ENCODE measurements around the gene ARHGAP20.

The ARHGAP20 gene

GRCh38 chr11:110606415-110606814, 105.8 kb downstream of the ARHGAP20 start:
- no peak for DNase-seq (ENCODE audit: low spot score)

DNA sequence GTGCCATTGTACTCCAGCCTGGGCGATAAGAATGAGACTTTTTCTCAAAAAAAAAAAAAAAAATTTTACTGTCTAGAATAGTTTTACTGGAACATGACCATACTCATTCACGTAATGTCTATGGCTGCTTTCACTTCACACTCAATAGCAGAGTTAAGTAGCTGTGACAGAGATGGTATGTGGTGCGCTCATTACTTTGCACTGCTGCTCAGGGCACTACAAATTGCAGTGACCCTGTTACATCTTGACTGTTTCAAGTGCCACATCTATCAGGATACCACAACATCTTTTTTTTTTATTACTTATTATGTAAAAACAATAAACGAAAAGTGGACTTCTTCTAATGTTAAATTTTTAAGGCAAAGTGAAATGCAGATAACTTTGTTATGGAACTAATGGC, 110.3 kb downstream of the ARHGAP20 start:
- no peak for DNase-seq (ENCODE audit: low spot score)

DNA sequence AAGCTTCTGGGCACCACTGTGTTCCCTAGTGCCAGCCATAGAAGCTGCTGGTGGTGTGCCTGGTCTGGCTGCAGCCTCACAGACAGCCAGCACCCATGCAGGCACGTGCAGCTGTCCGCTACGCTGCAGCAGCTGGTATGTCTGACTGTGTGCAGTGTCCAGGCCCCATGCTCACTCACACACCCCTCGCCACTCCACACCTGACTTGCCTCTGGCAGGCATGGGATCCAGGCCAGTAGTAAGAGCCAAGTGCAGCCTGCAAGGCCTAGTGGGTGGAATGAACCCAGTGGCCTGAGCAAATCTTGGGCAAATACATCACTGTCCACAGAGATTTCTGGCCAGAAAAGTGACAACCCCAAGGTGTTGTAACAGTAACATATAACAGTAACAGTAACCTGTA, 111.9 kb downstream of the ARHGAP20 start:
- DNase-seq (ENCODE audit: low spot score): no peak

DNA sequence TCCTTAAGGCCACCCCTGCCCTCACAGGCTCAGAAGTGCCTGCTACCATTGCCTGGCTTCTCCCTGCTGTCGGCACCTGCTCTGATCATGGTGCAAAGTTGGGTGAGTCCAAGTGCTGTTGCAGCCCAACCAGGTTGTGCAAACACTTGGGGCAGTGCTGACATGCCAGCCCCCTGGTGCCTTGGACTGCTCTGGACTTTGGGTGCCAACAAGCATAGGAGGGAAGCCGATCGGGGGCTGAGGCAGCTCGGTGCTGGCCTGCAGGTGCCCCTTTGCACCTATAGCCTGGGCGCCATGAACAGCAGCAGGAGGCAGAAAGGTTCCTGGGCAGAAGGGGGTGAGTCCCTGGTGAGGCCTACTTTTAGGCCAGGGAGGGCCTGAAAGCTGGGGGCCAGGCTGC, 113.0 kb downstream of the ARHGAP20 start:
- no peak for DNase-seq (ENCODE audit: low spot score)

GRCh38 chr11:110598725-110599124, 113.5 kb downstream of the ARHGAP20 start:
- no peak for DNase-seq (ENCODE audit: low spot score)

- DNase-seq (ENCODE audit: low spot score): no peak
Observed at GRCh38 chr11:110587972-110588371, 124.3 kb downstream of the ARHGAP20 start.

- no peak for DNase-seq (ENCODE audit: low spot score)
Observed at GRCh38 chr11:110587129-110587528, 125.1 kb downstream of the ARHGAP20 start.

DNA sequence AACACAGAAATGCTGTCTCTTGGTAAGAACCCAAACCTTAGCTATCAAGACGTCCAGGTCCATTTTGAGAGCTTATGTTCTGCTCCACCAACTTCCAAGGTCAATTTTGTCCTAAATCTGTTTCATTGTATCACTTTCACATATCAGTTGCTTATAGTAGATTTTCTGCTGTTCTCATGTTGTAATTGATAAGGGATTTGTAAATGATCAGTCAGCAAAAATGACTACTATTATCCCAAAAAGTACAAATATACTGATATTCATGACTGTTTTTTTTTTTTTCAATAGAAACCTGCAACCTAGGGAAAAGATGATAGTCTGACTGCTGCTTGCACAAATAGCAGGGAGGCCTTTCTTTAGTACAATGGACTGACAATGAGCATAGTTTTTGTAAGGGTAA, 128.1 kb downstream of the ARHGAP20 start:
- no peak for DNase-seq (ENCODE audit: low spot score)

- no peak for DNase-seq (ENCODE audit: low spot score)
Observed at GRCh38 chr11:110582728-110583432, 129.4 kb downstream of the ARHGAP20 start.

GRCh38 chr11:110580571-110580970, 131.7 kb downstream of the ARHGAP20 start:
- DNase-seq (ENCODE audit: low spot score): no peak

DNA sequence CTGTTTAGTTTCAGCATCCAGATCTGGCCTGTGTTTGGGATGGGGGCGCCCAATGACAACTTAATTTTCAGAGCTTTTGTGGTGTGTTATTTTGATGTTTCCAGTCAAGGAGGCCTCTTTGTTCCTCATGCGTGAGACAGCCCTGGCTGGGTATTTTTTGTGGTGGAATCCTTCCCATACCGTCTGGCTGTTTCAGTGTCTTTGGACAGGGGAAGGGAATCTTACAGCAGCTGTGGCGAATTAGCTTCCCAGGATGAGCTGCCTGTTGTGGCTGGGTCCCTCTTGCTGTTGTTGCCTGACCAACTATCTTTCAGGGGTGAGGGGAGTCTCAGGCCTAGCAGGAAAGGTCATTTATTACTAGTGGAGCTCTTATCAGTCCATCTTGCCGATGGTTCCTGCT, 138.8 kb downstream of the ARHGAP20 start:
- no peak for DNase-seq (ENCODE audit: low spot score)

DNA sequence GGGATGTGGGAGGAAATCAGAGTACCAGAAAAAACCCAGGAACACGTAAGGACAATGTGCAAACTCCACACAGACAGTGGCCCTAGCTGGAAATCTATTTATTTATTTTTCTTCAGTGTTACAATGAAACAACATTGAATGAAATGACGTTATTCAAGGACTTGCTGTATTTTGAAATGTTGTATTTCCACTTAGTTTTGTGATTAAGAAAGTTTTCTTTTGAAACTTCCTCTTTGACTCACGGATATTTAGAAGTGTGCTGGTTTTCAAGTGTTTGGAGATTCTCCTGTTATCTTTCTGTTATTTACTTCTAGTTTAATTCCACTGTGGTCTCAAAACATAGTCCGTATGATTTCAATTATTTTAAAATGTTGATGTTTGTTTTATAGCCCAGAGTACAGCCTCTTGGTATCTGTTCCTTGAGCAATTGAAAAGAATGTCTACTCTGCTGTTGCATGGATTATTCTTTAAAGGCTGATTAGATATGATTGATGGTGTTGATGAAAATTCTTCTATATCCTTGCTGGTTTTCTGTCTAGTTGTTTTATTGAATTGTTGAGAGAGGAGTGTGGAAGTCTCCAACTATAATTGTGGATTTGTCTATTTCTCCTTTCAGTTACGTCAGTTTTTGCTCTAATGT, 141.0 kb downstream of the ARHGAP20 start:
- no peak for DNase-seq (ENCODE audit: low spot score)

- DNase-seq (ENCODE audit: low spot score): no peak
Observed at GRCh38 chr11:110566577-110566976, 145.7 kb downstream of the ARHGAP20 start.

GRCh38 chr11:110565357-110566336, 146.6 kb downstream of the ARHGAP20 start:
- no peak for DNase-seq (ENCODE audit: low spot score)

- DNase-seq (ENCODE audit: low spot score): no peak
Observed at GRCh38 chr11:110564676-110565356, 147.4 kb downstream of the ARHGAP20 start.

DNA sequence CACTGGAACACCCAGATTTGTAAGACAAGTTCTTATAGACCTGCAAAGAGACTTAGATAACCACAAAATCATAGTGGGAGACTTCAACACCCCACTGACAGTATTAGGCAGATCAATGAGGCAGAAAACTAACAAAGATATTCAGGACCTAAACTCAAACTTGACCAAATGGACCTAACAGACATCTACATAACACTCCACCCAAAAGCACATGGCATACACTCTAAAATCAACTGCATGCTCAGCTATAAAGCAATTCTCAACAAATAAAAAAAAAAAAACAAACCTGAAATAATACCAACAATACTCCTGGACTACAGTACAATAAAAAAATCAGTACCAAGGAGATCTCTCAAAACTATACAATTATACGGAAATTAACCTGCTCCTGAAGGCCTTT, 167.5 kb downstream of the ARHGAP20 start:
- DNase-seq (ENCODE audit: low spot score): no peak

DNA sequence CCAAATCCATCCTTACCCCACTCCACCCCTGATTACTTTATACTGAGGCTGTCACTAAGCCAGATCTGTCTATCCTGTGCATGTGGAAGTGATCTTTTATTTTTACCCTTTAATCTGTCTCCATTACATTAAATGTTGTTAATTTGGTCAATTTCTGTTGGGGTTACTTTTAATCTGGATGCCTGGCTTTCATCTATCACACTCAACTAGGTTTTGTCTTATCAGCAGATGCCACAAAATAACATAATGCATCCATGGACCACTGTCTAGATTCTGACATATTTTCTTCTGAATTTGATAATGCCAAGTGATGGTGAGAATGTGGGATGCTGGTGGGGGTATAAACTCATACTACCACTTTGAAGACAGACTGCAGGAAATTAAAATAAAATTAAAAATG, 174.1 kb downstream of the ARHGAP20 start:
- DNase-seq (ENCODE audit: low spot score): no peak

GRCh38 chr11:110530900-110531741, 181.1 kb downstream of the ARHGAP20 start:
- peak; percentile 14 for DNase-seq (ENCODE audit: low spot score)

DNA sequence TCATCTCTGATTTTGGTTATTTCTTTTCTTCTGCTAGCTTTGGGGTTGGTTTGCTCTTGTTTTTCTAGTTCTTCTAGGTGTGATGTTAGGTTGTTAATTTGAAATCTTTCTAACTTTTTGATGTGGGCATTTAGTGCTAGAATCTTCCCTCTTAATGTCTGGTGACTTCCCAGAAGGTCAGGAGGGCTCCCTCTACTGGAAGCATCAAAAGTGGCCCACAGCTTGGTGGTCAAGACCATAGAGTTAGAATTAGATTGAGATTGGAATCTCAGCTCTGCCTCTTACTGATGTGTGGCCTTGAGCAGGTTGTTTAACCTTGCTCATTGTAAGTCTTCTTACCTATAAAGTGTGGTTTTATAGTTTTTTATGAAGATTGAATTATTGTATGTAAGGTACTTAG, 183.2 kb downstream of the ARHGAP20 start:
- peak; percentile 20 for DNase-seq (ENCODE audit: low spot score)

DNA sequence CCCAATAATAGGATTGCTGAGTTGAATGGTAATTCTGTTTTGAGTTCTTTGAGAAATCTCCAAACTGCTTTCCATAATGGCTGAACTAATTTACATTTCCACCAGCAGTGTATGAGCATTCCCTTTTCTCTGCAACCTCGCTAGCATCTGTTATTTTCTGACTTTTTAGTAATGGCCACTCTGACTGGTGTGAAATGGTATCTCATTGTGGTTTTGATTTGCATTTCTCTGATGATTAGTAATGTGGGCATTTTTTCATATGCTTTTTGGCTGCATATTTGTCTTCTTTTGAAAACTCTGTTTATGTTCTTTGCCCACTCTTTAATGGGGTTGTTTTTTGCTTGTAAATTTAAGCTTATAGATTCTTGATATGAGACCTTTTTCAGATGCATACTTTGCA, 185.1 kb downstream of the ARHGAP20 start:
- no peak for DNase-seq (ENCODE audit: low spot score)

Data from kidney tubule cell (primary cell).